ENCODE measurements around the gene E4F1. TPM values are rescaled to one million over a fixed set of nuclear protein-coding genes. Genes with fewer than 3 reads are reported as not detected.

E4F1 gene
- total and polyA plus RNA-seq, 2 donors (not counting 1 experiment from before 2014, with no cell fraction given) = 6.7 to 31.2 TPM

DNA sequence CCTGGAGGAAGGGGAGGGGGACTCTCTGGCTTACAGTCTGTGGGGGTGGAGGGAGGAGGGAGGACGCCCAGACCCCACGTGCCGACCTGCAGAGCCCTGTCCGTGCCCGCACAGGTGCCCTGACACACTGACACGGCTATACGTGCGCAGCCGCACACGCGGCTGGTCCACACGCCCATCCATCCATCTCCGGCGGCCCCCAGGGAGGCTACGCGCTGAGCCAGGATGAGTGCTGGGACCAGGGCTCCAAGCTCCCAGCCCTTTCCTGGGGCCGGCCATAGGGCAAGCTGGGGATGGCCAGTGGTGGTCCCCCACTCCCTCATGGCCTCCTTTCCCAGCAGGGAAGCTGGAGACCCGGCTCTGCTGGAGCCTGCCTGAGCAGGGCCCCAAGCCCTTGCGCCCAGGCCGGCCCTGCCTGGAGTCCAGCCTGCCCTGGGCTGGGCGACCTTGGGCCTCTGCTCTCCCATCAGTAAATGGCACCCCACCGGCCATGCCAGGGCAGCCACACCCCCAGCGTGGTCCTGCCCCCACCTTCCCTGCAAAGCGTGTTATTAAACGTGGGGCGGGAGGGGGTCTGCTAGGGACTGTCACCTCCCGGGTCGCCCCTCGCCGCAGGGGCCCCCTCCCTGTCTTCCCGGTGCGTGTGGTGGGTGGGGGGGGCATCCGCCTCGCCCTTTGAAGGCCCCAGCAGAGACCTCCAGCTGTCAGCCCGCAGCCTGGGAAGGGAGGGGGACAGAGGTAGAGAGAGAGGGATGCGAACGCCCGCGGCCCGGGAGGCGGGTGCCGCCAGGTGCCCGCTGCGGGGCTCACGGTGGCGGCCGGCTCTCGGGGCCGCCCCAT lies 27.8 kb upstream of the E4F1 start:
- TF ChIP-seq, protein P1, sequence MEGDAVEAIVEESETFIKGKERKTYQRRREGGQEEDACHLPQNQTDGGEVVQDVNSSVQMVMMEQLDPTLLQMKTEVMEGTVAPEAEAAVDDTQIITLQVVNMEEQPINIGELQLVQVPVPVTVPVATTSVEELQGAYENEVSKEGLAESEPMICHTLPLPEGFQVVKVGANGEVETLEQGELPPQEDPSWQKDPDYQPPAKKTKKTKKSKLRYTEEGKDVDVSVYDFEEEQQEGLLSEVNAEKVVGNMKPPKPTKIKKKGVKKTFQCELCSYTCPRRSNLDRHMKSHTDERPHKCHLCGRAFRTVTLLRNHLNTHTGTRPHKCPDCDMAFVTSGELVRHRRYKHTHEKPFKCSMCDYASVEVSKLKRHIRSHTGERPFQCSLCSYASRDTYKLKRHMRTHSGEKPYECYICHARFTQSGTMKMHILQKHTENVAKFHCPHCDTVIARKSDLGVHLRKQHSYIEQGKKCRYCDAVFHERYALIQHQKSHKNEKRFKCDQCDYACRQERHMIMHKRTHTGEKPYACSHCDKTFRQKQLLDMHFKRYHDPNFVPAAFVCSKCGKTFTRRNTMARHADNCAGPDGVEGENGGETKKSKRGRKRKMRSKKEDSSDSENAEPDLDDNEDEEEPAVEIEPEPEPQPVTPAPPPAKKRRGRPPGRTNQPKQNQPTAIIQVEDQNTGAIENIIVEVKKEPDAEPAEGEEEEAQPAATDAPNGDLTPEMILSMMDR (conservative IDR thresholded peaks at IDR 0.05 in 1 of 2, IDR thresholded peaks at IDR 0.05 in 1 of 2; ENCODE audit: low read depth in 1 of 2, low read length in 2 of 2) = no peak
- TF ChIP-seq EZH2 (IDR thresholded peaks at IDR 0.05; ENCODE audit: low read length, missing control alignments) = peak; percentile 92
- H4K20me1 ChIP-seq (ENCODE audit: control insufficient read depth, extremely low read depth, insufficient read depth, low read length) = no peaks in the 10 kb centered on the region
- no peak overlapping the region for H2AFZ ChIP-seq (ENCODE audit: low read length)
- peak overlapping the region in 1 of 4 experiments; percentile 32 for H3K4me3 ChIP-seq (replicated peaks in 1 of 4; ENCODE audit: control extremely low read depth in 1 of 4, insufficient read depth in 1 of 4, low read depth in 3 of 4, low read length in 4 of 4)
- H3K27ac ChIP-seq (ENCODE audit: insufficient read depth, low read length) = no peak overlapping the region
- no peaks in the 10 kb centered on the region for H3K4me1 ChIP-seq (ENCODE audit: control insufficient read depth, extremely low read depth, insufficient read depth, low read length)
- no peak overlapping the region for H3K9ac ChIP-seq (ENCODE audit: insufficient read depth, low read length)
- no peaks in the 10 kb centered on the region for H3K9me3 ChIP-seq (ENCODE audit: control insufficient read depth, insufficient read depth, low read depth, low read length)
- H3K27me3 ChIP-seq (ENCODE audit: control insufficient read depth, insufficient read depth, low read length) = peaks cover 45% of the 10 kb centered on the region
- H3K79me2 ChIP-seq (ENCODE audit: control insufficient read depth, insufficient read depth, low read length) = no peaks in the 10 kb centered on the region
- H3K36me3 ChIP-seq (ENCODE audit: control insufficient read depth, insufficient read depth, low read length) = no peaks in the 10 kb centered on the region
- DNase-seq (ENCODE audit: low read depth in 2 of 2) = no peak
- peak overlapping the region; percentile 13 for H3K4me2 ChIP-seq (ENCODE audit: extremely low read depth, insufficient read depth, low read length)

DNA sequence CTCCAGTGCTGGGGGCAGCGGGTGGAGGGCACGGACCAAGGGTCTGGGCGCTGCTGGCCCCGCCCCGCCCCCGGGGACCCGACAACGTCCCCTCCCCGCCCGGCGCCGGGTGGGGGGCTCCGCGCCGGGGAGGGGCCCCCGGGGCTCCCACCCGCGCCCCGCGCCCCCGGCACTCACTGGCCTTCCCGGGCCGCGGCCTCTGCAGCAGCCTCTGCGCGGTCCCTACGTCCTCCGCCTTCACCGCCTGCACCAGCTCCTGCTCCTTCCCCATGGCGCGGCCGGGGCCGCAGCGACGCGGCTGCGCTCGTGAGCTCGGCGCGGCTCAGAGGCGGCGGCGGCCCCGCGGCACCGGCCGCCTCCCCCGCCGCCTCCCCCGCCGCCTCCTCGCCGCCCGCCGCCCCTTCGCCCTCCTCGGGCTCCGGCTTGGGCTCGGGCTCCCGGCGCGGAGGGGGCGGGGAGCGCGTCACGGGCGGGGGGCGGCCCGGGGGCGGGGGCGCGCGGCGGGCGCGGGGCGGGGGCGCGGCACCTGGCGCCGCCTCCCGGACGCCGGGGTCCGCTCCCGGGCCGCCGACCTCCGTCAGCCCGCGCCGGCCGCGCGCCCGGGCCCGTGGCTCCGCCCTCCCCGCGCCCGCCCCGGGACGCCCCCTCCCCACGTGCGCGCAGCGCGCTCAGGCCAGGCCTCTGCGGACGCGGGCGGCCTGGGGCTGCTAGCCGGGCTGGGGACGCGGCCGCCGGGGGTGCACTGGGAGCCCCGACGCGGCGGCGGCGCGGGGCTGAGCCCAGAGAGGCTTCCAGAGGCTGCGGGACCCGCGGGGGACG lies 27.0 kb upstream of the E4F1 start, which contains the start of gene CASKIN1:
CASKIN1 (minus strand) TSS at position 444 of the 819 bp plus-strand sequence; CDS start at position 271, 173 bp downstream.
- peak in 1 of 2 donors; percentile 15 for DNase-seq (ENCODE audit: low read depth in 2 of 2)
- Histone ChIP-seq H3K4me1 (ENCODE audit: control insufficient read depth, extremely low read depth, insufficient read depth, low read length) (no peaks in the 10 kb centered on the region), H3K4me3 (replicated peaks in 1 of 4; ENCODE audit: control extremely low read depth in 1 of 4, insufficient read depth in 1 of 4, low read depth in 3 of 4, low read length in 4 of 4) (peak within 1 kb of the TSS in 1 of 4 experiments; percentile 32), H3K9ac (ENCODE audit: insufficient read depth, low read length) (no peak within 1 kb of the TSS), H3K27me3 (ENCODE audit: control insufficient read depth, insufficient read depth, low read length) (peaks cover 45% of the 10 kb centered on the region), H2AFZ (ENCODE audit: low read length) (no peak within 1 kb of the TSS), H3K36me3 (ENCODE audit: control insufficient read depth, insufficient read depth, low read length) (no peaks in the 10 kb centered on the region), H3K79me2 (ENCODE audit: control insufficient read depth, insufficient read depth, low read length) (no peaks in the 10 kb centered on the region), H3K4me2 (ENCODE audit: extremely low read depth, insufficient read depth, low read length) (peak within 1 kb of the TSS; percentile 13), H3K27ac (ENCODE audit: insufficient read depth, low read length) (no peak within 1 kb of the TSS), H3K9me3 (ENCODE audit: control insufficient read depth, insufficient read depth, low read depth, low read length) (no peaks in the 10 kb centered on the region), H4K20me1 (ENCODE audit: control insufficient read depth, extremely low read depth, insufficient read depth, low read length) (no peaks in the 10 kb centered on the region)
- TF ChIP-seq, protein P1 (conservative IDR thresholded peaks at IDR 0.05 in 1 of 2, IDR thresholded peaks at IDR 0.05 in 1 of 2; ENCODE audit: low read depth in 1 of 2, low read length in 2 of 2) = no peak
- TF ChIP-seq EZH2 (IDR thresholded peaks at IDR 0.05; ENCODE audit: low read length, missing control alignments) = no peak

DNA sequence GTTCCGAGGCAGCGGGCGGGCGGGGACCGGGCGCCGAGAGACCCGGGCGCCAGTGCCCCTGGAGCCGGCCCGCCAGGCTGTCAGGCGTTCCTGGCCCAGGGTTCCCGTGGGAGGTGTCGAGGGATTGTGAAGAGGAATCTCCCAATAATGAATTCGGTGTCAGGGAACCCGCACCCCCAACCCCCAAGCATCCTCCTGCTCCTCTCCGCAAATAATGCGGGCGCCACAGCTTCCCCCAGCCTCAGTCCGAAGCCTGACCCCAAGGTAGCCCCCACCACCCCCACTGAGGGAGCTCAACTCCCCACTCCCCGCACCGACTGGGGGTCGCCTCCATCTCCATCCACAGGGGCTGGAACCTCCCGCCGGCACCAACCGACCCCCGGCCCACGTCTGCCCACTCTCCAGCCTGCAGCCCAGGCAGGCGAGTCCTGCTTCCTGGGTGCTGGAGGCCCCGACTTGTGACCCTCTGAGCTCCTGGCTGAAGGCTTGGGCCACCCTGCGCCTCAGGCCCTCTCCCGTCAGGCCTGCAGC lies 26.3 kb upstream of the E4F1 start:
- peaks cover 45% of the 10 kb centered on the region for H3K27me3 ChIP-seq (ENCODE audit: control insufficient read depth, insufficient read depth, low read length)
- no peak overlapping the region for H3K4me2 ChIP-seq (ENCODE audit: extremely low read depth, insufficient read depth, low read length)
- H3K4me3 ChIP-seq (replicated peaks in 1 of 4; ENCODE audit: control extremely low read depth in 1 of 4, insufficient read depth in 1 of 4, low read depth in 3 of 4, low read length in 4 of 4) = no peak overlapping the region
- DNase-seq (ENCODE audit: low read depth in 2 of 2) = no peak
- H3K27ac ChIP-seq (ENCODE audit: insufficient read depth, low read length) = no peak overlapping the region
- H3K36me3 ChIP-seq (ENCODE audit: control insufficient read depth, insufficient read depth, low read length) = no peaks in the 10 kb centered on the region
- no peaks in the 10 kb centered on the region for H3K79me2 ChIP-seq (ENCODE audit: control insufficient read depth, insufficient read depth, low read length)
- H3K9me3 ChIP-seq (ENCODE audit: control insufficient read depth, insufficient read depth, low read depth, low read length) = no peaks in the 10 kb centered on the region
- peak; percentile 59 for TF ChIP-seq EZH2 (IDR thresholded peaks at IDR 0.05; ENCODE audit: low read length, missing control alignments)
- TF ChIP-seq, protein P1 (conservative IDR thresholded peaks at IDR 0.05 in 1 of 2, IDR thresholded peaks at IDR 0.05 in 1 of 2; ENCODE audit: low read depth in 1 of 2, low read length in 2 of 2) = no peak
- no peak overlapping the region for H3K9ac ChIP-seq (ENCODE audit: insufficient read depth, low read length)
- no peaks in the 10 kb centered on the region for H3K4me1 ChIP-seq (ENCODE audit: control insufficient read depth, extremely low read depth, insufficient read depth, low read length)
- H4K20me1 ChIP-seq (ENCODE audit: control insufficient read depth, extremely low read depth, insufficient read depth, low read length) = no peaks in the 10 kb centered on the region
- H2AFZ ChIP-seq (ENCODE audit: low read length) = no peak overlapping the region

Measured in fibroblast of lung (primary cell).